NCI-H460 (cell line): ENCODE data around the gene RBM19. TPM values are rescaled to one million over a fixed set of nuclear protein-coding genes. Genes with fewer than 3 reads are reported as not detected.

Experiments used
- DNase-seq: peaks from one replicate; pipeline ENCODE4 v3.0.0-alpha.2; 2016; ENCODE audit warnings: low read depth; ENCODE audit errors: extremely low read depth
- total RNA-seq: library from RNA; depleted of rRNA; stranded (reverse); fragments of >200 nt; shearing (Covaris generic); gene quantifications from 2 replicates; pipeline ENCODE4 v1.2.3, GENCODE V29; 2014

Gene RBM19
- total RNA-seq, 1 experiment from 2014 or later: 32.6 TPM

DNA sequence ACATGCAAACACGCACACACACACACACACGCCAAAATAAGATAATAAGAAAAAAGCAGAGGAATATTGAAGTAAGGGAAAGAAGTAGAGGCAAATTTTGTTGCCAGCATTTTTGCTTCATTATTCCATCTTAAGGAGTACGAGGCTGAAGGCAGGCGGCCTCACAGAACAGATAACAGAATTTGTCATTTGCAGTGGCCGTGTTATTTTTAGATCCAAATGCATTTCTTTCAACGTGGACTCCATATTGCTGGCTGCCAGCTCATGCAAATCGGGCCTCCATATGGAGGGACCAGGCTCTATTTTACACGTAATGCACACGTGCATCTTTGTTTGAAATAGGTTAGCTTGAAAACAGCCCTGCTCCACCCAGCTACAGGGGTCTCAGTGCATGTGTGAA lies 172.9 kb downstream of the RBM19 start:
- DNase-seq: no peak

DNA sequence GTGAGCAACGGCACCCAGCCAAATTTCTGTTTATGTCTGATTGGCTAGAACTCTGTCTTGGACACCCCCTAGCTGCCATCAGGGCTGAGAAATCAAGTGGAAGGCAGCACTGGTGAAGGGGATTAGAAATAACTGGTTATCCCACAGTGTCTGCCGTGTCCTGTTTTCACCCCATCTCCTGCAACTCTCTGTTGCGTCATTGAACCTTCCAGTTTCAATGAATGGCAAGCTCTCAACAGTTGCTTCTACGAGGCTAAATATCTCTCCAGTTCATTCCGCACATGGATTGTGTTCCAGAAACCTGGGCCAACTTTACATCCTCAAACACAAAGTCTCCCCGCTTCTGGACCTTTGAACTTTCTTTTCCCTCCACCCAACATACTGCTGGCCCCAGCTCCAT lies 173.7 kb downstream of the RBM19 start:
- DNase-seq: no peak

DNA sequence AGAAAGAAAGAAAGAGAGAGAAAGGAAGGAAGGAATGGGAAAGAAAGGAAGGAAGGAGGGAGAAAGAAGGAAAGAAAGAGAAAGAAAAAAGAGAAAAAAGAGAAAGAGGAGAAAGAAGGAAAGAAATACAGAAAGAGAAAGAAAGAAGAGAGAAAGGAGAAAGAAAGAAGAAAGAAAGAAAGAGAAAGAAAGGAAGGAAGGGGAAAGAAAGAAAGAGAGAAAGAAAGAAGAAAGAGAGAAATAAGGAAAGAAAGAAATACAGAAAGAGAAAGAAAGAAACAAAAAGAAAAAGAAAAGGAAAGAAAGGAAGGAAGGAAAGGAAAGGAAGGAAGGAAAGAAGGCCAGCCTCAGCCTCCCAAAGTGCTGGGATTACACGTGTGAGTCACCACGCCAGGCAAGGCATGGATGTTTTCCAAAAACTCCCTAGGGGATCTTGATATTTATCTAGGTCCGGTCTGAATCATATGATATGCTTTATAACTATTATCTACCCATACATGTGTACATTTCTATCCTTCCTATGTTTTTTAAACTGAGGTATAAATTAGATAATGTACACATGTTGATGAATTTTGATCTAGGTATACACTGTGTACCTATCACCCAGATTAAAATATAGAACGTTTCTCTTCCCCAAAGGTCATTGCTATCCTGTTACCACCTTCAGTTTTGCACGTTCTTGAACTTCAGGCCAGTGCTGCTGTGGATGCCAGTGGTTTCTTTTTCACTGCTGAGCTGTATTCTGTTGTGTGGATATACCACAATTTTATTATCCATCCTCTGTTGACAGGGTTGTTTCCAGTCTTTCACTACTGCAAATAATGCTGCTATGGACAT lies 177.9 kb downstream of the RBM19 start:
- peak; percentile 25 for DNase-seq

DNA sequence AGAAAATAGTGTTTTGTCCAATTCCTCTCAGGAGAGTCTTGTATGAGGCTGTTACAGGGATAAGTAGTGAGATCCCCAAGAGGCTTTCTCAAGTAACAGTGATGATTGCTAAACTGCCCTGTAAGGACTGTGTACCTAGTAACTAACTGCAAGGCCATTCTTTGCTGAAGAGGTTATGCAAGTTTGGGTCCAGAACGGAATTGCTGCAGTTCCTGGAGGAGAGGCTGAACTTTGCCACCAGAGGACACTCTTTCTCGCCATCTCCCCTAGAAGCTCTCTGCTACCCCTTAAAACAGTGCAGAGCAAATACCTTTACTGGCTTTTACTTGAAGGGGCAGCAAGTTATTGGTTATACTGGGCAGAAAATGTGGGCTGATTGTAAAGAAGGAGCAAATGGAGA lies 180.0 kb downstream of the RBM19 start:
- no peak for DNase-seq

DNA sequence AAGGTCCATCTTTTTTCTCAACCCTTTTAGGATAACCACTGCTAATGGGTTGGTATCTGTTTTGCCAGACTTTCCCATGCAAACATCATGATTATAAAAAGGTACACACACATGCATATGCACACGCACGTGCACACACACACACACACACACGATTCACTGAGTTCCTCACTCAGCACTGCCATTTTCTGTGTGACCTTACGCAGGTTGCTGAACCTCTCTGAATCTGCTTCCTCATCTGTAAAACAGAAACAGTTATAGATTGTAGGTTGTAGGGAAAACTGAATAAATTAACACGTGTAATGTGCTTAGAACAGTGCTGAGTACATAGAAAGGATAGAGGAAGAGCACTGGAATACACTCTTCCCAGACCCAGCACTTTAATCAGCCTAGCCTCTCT lies 182.3 kb downstream of the RBM19 start:
- DNase-seq: no peak

DNA sequence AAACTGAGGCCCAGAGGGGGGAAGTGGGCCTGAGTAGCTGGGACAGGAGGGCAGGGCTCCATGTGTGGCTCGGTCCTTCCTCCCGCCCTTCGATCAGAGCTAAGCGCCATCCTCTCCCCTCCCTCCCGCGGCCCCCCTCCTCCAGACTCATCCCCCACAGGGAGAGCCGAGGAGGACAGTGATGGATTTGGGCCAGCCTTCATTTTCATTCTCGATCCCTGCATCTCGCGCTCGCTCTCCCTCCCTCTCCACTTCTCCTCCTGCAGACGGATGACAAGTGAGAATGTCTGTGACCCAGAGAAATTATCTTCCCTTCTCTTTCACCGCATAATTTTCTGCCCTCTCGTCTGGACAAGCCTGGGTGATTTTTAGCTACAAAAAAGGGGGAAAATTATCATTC lies 183.3 kb downstream of the RBM19 start:
- no peak for DNase-seq

DNA sequence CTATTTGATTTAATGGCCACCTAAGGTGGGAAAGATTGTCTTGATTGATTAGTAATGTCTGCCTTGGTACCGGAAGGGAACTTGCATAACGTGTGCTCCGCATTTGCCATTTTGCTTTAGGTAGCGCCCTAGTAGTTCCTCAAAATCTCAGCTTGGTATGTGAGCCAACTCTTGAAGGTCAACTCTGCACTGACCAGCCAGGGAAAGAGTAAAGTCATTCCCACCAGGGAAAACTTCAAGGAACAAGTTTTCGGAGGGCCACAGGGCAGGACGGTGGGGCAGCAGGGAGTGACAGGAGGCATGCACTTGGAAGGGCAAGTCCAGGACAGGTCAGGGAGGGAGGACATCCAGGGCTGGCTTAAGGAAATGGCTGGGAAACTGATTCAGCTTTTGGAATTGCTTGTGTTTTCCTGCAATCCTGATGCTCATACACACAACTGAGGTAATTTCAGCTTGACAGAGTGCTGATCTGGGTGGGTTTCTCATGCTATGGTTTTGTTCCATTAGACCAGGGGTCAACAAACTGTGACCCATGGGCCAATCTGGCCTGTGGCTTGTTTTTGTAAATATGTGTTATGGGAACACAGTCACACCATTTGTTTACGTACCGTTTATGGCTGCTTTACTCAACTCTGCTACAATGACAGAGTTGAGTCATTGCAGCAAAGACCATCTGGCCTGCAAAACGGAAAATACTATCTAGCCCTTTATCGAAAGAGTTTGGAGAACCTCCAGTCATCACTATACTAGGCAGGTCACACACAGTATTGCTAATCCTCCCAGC lies 184.5 kb downstream of the RBM19 start:
- DNase-seq: no peak

DNA sequence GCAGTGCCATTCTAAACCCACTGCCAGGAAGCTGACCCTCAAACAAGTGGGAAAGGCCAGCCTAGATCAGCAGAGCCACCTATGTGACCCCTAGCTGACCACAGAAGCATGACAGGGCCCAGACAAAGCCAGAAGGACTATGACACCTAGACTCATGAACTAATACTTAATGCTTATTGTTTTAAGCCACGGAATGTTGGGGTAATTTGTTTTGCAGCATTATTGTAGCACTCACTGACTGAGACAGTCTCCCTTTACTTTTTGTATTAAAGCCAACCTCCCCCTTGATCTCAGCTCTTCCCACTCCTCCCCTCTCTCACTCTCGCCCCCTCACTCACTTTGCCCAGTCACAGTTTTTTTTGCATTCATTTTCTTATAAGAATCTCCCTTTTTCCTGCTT lies 186.4 kb downstream of the RBM19 start:
- DNase-seq: no peak

DNA sequence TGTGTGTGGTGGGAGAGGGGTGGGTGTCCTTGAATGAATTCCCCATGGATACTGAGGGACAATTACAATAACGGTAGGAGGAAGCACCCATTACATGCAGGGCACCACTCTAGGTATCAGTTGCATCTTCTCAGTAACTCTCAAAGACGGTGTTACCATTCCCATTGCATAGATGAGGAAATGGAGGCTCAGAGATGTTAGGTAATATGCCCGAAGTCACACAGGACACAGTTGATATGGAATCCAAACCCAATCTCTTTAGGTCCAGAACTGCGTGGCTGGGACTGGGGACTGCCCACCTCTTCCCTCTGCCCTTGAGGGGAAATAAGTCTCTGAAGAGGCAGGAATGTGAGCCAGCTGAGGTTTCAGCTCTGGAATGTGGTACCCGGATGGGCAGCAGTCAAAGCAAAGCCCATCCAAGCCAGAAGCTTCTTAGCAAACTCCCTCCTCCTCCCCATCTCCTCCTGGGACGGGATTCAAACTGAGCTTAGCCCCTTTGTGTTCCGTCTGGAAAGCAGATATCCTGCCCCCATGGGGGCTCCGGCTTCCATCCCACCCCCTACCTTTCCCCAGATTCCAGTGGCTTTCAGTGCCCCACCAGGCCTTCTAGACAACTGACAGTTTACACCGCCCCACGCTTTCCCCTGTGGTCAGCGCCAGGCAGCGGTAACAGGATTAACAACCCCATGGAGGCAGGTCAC lies 187.5 kb downstream of the RBM19 start:
- DNase-seq: no peak

DNA sequence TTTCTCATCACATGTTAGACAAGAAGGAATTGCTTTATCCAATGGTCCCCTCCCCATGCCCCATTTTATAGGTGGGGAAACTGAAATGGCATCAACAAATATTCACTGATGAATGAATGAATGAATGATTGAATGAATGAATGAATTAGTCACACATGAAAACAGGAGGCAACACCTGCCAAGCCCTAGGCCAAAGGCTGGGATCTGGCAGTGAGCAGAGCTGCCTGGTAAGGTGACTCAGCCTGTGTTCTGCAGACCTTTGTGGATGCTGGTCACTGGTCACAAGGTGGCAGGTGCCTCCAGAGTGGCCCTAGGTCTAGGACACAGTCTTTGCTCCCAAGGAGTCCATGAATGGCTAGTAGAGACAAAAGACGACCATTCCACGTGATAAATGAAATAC lies 188.4 kb downstream of the RBM19 start:
- DNase-seq: no peak

DNA sequence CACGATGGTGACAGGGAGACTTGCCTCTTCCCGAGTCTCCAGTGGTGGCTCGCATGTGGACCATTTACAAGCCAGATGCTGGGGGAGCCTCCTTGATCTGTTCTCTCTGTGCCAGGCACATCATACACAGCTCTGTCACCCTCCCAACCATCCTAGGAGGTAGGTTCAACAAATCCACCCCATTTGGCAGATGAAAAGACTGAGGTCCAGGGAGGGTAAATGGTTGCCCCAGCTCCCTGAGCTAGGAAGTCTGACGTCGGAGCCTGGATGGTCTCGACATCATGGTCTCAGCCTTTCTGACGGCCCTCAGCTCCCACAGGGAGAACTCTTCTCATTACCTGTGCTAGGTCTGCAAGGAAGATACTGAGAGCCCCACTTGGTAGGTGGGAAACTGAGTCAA lies 189.6 kb downstream of the RBM19 start:
- no peak for DNase-seq

DNA sequence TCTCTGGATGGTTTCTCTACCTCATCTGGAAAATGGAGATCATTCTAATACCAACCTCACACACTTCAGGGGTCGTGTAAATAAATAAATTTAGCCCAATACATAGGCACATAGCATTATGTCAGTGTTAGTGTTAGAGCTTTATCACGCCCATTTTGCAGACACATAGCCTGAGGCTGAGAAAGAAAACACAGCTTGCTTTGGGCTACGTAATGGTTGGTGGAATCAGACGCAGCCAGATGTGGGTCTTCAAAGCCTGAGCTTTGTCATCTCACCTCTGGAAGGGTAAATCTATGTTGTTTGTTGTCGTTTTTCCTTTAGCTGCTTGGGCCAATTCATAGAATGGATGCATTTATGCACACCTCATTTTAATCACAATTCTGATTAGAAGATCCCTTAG lies 191.6 kb downstream of the RBM19 start:
- DNase-seq: no peak

DNA sequence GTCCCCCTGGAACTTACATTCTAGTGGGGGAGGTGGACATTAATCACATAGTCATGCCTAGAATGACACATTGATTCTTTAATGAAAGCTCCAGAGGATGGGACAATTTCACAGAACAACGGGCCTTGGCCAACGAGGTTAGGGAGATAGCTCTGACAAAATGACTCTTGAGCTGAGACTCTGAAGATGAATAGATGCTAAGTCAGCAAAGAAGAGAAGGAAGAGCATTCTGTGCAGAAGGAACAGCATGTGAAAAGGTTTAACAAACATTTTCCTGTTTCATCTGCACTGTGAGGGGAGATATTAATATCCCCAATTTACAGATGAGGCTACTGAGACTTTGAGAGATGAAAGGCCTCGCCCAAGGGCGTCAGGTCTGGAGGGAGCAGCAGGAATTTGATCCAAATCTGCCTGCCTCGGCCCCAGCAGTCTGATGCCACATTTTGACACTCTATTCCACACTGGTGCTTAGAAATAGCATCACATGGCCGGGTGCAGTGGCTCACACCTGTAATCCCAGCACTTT lies 193.6 kb downstream of the RBM19 start:
- DNase-seq: no peak

DNA sequence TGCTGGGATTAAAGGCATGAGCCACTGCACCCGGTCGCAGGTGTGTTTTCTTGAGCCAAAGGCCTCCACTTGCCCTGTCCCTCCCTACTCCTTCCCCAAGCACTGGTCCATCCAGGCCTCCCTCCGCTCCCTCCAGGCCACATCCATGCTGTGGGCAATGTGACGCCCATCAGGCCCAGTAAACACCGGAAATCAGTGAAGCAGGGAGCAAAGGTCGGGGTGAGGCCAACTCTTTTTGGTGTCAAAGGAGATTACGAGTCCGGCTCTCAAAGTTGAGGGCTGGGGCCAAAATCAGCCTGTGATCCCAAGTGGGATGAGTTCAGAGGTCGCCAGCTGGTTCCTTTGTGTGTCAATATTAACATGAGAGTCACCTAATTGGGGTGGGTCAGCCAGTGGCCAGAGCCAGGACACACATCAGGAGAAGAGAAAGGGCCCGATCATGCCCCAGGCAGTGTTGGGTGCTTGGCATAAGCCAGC lies 195.7 kb downstream of the RBM19 start:
- no peak for DNase-seq

DNA sequence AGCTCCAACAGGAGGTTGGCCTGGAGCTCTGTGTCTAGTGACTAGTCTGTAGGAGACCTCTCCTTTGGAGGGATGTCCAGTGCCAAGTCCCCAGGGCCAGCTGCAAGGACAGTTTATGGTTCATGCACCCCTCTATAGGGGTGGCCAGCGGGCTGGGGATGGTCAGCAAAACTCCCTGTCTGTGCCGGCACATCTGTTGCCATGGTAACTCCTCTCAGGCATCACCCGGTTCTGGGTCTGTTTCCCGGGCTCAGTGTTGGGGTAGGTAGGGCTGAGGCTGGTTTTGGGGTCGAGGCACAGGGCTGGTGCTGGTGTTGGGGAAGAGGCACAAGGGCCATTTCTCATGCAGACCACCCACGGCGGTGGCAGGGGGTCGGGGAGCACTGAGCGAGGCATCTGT lies 196.8 kb downstream of the RBM19 start:
- no peak for DNase-seq

DNA sequence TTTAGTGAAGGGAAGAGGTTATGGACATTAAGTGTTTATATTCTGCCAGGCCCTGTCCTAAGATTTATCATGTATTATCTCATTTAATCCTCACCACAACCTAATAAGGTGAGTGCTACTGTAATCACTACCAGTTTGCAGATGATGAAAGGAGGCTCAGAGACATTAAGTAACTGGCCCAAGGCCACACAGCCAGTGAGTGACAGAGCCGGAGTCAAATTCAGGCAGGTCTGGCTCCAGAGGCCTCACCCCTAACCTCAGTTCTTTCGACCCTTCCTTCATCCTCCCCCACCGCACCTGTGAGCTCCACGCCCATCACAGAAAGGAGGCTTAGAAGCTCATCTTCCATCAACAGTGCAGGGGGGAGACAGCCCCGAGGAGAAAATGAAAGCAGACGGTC lies 197.3 kb downstream of the RBM19 start:
- no peak for DNase-seq

DNA sequence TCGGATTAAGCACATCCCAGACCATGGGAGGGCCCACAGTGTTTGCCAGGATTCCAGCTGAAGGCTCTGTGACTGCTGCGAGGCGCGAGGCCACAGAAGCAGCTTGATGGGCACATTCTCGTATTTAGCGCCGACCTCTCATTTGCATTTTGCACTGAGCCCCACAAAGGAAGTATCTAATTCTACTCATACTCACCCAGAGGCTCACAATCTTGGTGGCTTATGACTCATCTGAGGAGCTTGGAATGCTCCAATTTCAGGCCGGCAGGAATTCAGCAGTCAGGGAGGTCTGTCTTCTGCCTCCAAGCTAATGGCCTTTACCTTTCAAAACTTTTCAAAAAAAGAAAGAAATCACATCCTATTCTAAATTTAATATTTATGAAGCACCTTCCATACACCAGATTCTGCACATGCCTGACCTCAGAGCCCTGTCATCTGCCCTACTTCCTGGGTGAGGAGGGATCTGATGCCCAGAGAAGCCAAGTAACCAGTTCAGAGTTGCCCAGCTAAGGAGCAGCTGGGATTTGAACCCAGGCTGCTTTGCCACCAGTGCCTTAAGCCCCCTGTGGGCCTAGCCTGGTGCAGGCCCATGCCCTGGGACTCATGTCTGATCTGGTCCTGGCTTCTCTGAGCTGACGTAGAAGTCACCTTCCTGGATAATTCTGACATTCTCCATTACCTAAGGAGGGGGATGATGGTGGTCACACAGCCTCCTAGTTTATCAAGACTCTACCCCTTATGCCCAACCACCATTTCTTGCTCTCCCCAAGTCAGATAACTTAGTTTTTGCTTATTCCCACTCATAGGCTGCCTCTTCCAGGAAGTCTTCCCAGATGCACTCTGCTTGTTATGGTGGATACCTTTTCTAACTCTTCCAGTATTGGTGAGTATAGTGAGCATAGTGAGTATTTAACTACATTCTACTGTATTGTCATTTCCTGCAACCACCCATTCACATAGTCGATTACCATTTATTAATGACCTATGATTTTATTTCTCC lies 198.9 kb downstream of the RBM19 start:
- DNase-seq: no peak
